ENCODE measurements around the gene SMARCD1.

DNA sequence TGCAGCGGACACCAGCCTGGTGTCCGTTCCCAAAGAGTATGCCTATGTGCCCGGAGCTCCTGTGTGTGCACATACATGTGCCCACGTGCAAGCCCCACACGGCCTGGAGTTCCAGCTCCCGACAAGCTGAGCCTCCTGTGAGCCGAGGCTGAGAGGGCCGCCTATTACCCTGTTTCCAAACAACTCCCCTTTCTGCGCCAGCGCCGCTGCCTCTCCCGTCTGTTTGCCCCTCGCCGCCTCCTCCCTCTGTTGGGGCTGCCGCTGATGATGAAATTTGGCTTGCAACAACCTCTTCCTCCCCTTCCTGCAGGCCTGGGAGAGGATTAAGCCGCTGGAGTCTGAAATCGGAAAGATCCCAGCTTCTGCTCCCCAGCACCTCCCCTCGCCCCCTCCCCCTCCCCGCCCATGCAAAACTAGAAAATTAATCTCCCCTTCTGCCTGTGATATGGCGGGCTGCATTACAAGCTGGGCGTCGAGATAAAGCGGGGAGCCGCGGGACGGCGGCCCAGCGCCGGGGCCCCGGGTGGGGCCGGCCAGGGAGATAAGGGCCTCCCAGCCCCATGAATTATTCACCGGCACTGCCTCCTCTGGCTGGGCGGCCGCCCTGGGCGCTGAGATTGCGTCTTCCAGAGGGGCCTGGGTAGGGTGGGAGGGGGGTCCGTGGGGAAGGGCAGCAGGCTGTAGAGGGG is 34.6 kb upstream of the SMARCD1 start:
- TF ChIP-seq YY1 (IDR thresholded peaks at IDR 0.05; ENCODE audit: insufficient read depth, insufficient read length) (no peak), ZNF274 (IDR thresholded peaks at IDR 0.05; ENCODE audit: low read depth, low read length) (no peak)
